GM21576 (cell line): ENCODE data around the gene KAZN.
"Not testable (repeated sequence)": the region's sequence is repeated elsewhere in the genome, so short reads cannot be mapped to it uniquely, and the experiment has no call there.

ENCODE experiments used
- ATAC-seq: cut with Tn5 transposase; IDR thresholded peaks from one replicate; pipeline ENCODE4 v1.9.1; 2021; ENCODE audit warnings: mild to moderate bottlenecking, moderate library complexity; ENCODE audit not compliant: unreplicated experiment

KAZN gene

GRCh38 chr1:14962407-14962806 is 363.9 kb downstream of the KAZN start:
- ATAC-seq, result no peak

GRCh38 chr1:14963791-14964710 is 365.6 kb downstream of the KAZN start:
- not testable (repeated sequence) for ATAC-seq

GRCh38 chr1:14964711-14965055 is 366.2 kb downstream of the KAZN start:
- no peak for ATAC-seq

DNA sequence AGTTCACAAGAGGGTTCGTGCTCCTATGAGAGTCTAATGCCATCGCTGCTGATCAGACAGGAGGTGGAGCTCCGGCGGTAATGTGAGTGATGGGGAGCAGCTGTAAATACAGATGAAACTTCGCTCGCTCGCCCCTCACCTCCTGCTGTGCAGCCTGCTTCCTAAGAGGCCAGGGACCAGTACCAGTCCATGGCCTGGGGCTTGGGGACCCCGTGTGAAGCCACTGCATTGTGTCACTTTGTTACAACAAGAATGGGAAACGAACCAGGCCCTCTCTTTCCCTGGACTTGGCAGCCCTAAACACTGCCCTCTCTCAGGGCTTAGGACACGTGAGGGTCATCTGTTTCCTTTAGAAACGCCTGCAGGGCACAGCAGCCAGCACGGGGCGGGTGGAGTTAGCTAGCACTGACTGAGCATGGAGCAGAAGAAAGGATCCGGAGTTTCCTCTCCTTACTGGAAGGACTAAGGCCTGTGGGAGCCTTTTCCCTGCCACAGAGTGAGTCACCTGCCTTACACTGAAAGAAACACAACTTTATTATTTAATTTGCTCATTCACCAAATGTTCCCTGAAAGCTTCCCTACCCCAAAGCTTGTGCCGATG is 369.9 kb downstream of the KAZN start:
- no peak for ATAC-seq

GRCh38 chr1:14969006-14969405 is 370.5 kb downstream of the KAZN start:
- ATAC-seq, result no peak

GRCh38 chr1:14970115-14970798 is 371.8 kb downstream of the KAZN start:
- ATAC-seq, result no peak

DNA sequence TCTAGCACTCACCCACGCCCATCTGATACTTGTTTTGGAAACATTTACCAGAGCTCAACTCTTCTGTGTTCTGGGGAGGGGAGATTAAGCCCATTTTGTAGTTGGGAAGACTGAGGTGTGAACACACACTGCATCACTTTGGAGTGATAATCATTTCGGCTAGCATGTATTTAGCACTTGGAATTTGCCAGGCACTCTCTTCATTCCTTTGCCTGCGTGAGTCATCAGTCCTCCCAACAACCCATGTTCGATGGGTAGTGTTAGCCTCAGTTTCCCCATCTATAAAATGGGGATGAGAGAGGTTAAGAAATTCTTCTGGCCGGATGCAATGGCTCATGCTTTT is 372.3 kb downstream of the KAZN start:
- no peak for ATAC-seq

DNA sequence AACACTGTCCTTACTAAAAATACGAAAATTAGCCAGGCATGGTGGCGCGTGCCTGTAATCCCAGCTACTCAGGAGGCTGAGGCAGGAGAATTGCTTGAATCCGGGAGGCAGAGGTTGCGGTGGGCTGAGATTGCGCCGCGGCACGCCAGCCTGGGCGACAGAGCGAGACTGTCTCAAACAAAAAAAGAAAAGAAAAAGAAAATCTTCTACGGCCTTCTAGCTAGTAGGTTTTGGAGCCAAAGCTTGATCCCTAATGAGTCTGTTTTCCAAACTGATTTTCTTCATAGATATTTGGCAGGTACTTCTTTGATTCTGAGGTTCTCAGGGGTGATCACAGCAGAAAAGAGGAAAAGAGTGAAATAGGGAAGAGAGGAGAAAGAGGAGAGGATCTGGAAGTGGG is 372.7 kb downstream of the KAZN start:
- no peak for ATAC-seq

DNA sequence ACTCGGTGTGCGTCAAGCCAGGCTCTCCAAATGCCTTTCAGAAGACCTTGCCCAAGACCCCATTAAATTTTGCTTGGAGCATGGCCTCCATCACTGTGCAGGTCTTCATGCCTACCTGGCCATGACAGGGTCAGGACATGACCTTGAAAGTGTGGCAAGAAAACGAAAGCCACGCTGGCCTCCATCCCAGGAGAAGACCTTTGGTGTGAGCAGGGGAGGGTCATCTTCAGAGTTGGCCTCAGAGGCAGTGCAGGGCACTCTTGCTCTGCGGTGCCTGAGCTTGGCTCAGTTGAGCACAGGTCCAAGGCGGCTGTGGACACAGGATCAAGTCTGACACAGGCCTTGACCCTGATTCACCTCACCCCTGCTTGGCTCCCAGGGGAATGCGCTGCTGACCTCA is 373.6 kb downstream of the KAZN start:
- no peak for ATAC-seq

DNA sequence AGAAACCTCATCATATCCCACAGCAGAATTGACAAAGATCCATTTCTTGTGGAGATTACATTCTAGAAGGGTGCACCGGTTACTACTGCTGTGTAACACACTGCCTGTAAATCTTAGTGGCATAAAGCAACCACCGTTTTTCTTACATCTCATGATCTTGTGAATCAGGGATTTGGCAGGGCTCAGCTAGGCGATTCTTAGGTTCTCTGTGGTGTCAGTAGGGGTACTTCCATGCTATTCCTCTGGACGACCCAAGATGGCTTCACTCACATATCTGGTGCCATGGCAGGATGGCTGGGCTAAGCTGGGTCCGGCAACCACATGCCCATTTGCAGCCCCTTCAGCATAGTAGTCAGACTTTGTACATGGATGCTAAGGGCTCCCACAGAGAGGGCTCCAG is 375.3 kb downstream of the KAZN start:
- no peak for ATAC-seq

GRCh38 chr1:14974361-14974760 is 375.9 kb downstream of the KAZN start:
- no peak for ATAC-seq

GRCh38 chr1:14975119-14975518 is 376.6 kb downstream of the KAZN start:
- ATAC-seq, result no peak

DNA sequence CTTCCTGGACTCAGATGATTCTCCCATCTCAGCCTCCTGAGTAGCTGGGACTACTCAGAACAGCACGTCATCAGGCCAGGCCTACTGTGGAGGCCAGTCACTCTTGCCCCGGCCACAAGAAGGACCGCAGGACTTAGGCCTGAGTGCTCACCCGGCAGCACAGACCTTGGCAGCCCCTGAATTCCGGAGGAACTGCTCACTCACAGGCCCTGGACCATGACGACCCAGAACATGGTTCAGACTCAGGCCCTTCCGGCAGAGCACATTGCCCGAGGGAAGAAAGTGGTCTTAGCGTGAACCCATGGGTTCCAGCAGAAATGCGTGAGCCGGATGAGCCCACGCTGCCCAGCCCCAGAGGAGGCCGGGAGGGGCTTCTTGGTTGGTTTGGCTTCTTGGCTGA is 377.8 kb downstream of the KAZN start:
- ATAC-seq, result no peak

DNA sequence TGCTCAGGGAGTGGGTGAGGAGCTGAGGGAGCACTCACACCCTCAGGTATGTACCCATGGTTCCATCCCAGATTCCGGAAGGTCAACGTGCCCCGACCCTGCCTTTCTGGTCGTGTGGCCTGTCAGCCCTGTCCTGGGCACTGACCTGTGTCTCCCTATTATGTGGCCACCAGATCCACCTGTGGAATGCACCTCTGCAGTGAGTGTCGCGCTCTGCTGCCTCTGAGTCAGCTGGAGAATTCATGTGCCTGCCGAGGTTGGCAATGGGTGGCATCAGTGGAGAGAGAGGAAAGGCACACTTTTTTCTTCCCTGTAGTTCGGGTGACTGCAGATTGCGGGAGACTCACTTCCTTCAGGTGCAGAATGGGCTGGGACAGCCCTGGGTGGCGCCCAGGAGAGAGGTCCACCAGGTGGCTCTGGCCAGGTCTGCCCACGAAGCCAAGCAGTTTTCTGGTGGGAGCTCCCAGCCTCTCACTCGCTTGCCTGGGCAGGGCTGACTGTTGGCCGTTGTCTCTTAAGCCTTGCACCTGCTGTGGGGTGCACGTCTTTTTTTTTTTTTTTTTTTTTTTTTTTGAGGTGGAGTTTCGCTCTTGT is 378.9 kb downstream of the KAZN start:
- no peak for ATAC-seq

- ATAC-seq, result no peak
These were observed 382.2 kb downstream of the KAZN start for GRCh38 chr1:14980621-14981218.

DNA sequence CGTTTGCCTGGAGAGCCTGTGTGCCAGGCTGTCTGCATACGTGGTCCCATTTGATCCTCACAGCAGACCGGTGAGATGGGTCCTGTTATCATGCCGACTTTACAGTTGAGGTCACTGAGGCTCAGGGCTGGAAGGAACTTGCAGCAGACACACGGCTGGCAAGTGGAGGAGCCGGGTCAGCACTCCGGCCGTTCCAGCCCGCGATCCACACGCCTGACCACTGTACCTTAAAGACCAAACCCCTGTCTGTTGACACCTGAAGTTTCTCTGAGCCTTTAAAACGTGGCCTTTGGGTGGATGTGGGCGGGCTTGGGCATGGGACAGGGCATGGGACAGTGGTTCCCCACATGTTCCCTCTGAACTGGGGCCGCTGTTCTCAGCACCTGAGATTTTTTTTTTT is 383.5 kb downstream of the KAZN start:
- no peak for ATAC-seq

DNA sequence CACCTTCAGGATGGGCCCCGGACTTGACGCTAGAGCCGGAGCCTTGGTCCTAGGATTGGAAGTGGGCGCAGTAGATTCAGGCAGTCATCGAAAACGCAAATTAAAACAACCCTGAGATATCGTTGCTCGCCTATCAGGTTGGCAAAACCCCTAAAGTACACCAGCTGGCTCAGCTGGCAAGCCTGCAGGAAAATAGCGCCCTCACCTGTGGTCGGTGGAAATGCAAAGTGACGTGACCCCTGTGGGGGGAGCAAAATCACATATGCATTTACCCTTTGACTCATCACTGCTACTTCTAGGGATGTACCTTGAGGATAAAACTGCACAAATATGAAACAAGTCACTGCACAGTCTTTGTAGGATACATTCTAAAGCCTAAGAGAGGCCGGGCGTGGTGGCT is 384.8 kb downstream of the KAZN start:
- no peak for ATAC-seq

- ATAC-seq, result no peak
These were observed 387.7 kb downstream of the KAZN start for GRCh38 chr1:14986168-14986567.

- ATAC-seq, result no peak
These were observed 389.5 kb downstream of the KAZN start for GRCh38 chr1:14987829-14988603.

- ATAC-seq, result no peak
These were observed 390.2 kb downstream of the KAZN start for GRCh38 chr1:14988636-14989035.
